Astrocyte (in vitro differentiated cells and primary cell): ENCODE results near the gene S100A3.

Source experiments
- CTCF ChIP-seq: IDR thresholded peaks from 2 replicates; pipeline ENCODE4 v1.5.1; 2011; ENCODE audit warnings: low read depth, mild to moderate bottlenecking, inconsistent platforms, low read length, moderate library complexity; ENCODE audit not compliant: insufficient read depth
- EZH2 ChIP-seq: IDR thresholded peaks from 2 replicates; pipeline ENCODE4 v1.6.1; 2012; ENCODE audit warnings: mild to moderate bottlenecking, low read length, inconsistent platforms; ENCODE audit not compliant: insufficient read depth

- TF ChIP-seq CTCF (no peak), EZH2 (no peak)
Observed at GRCh38 chr1:153563991-153564390, 14.9 kb upstream of the S100A3 start.
